GM12891 (cell line): ENCODE measurements around the gene KCNIP4.

Experiments
- POLR2A ChIP-seq: IDR thresholded peaks from 2 replicates; pipeline ENCODE4 v1.6.1; 2011; ENCODE audit warnings: low read depth, low read length, control low read depth
- POLR2AphosphoS5 ChIP-seq: IDR thresholded peaks from 2 replicates; pipeline ENCODE4 v1.6.1; 2011; ENCODE audit warnings: low read depth, low read length, control low read depth
- POU2F2 ChIP-seq: IDR thresholded peaks from 2 replicates; pipeline ENCODE4 v1.6.1; 2011; ENCODE audit warnings: low read depth, mild to moderate bottlenecking, control low read depth, low read length, moderate library complexity
- SPI1 ChIP-seq: IDR thresholded peaks from 2 replicates; pipeline ENCODE4 v1.6.1; 2011; ENCODE audit warnings: low read depth, low read length, control low read depth

GRCh38 chr4:21554066-21554465 lies 394.5 kb downstream of the KCNIP4 start:
- TF ChIP-seq POLR2A (no peak), SPI1 (no peak), POLR2AphosphoS5 (no peak), POU2F2 (no peak)
